ENCODE data around the gene SCFD2.

DNA sequence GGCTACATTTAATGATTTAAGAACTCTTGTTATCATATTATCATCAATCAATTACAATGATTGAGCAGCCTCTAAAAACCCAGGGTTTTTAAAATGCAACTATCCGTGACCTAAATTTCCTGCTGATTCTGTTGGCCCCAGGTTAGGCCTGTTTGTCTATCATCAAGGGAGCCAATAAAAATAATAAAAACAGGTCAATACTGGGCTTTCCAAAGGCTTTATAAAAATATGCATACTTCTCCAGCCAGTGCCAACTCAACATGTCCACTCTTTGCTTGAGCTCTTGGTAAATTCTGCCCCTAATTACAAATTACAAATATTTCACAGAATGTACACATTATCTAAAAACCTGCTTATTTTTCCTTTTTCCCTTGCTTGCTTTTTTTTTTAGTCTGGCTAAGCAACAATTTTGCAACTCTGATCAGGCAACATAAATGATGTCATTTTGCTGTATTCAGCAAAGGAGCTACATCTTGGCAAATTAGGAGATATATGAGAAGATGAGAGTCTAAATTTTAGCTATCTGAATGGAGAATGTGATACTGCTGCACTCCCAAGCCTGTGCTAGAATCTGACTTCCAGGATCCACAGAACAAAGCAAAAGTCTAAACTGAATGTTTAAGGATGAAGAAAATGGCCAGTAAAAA is 204.0 kb downstream of the SCFD2 start:
- TF ChIP-seq, protein P1, sequence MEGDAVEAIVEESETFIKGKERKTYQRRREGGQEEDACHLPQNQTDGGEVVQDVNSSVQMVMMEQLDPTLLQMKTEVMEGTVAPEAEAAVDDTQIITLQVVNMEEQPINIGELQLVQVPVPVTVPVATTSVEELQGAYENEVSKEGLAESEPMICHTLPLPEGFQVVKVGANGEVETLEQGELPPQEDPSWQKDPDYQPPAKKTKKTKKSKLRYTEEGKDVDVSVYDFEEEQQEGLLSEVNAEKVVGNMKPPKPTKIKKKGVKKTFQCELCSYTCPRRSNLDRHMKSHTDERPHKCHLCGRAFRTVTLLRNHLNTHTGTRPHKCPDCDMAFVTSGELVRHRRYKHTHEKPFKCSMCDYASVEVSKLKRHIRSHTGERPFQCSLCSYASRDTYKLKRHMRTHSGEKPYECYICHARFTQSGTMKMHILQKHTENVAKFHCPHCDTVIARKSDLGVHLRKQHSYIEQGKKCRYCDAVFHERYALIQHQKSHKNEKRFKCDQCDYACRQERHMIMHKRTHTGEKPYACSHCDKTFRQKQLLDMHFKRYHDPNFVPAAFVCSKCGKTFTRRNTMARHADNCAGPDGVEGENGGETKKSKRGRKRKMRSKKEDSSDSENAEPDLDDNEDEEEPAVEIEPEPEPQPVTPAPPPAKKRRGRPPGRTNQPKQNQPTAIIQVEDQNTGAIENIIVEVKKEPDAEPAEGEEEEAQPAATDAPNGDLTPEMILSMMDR (conservative IDR thresholded peaks at IDR 0.05) = no peak
- TF ChIP-seq EZH2 (IDR thresholded peaks at IDR 0.05; ENCODE audit: low read depth) = no peak

Data from PC-9 (cell line).